DMS 273 treated with DMSO at 0.1 percent for 48 hours (cell line): ENCODE data around the gene IQCE.
"Not testable (repeated sequence)": the region's sequence is repeated elsewhere in the genome, so short reads cannot be mapped to it uniquely, and the experiment has no call there.

Experiments
- DNase-seq: peaks from one replicate; lab custom pipeline; 2025; lab: John Stamatoyannopoulos, UW

IQCE gene

DNA sequence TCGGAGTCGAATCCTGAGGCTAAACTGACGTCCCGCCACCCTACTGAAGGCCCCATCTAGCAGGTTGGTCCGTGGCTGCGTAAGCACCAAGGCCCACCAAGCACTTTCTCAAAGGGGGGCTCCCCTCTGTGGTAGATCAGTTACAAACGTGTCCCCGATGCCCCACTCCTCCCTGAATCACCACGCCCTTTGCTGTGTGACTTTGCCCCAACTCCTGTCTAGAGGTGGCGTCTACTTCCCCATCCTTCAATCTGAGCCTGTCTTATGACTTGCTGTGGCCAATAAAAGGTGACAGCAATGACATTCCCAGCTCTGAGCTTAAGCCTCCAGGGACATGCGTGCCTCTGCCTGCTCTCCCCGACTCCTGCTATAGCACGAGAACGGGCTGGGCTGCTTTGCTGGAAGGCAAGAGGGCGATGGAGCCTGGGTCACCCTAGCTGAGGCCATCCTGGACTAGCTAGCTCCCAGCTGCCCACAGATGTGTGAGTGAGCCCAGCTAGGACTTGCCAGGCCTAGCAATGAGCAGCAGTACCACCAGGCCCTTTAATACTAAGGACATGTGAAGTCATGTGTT is 26.5 kb upstream of the IQCE start:
- DNase-seq: not testable (repeated sequence)

DNA sequence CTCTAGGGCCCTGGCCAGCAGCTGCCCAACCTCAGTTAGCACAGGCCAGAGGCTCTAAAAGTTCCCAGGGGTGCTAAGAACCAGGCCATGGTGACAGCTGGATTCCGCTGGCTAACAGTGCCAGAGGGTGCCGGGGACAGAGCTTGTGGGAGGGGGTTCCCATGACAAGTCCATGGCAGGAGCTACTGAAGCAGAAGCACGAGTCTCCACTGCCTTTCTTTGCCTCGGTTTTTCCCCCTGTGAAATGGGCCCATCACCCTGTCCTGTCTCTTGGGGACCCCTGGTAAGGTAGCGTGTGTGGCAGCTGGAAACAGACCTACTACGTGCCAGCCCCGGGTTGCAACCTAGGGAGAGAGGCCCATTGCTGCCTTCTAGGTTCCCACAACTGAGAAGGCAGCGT is 26.0 kb upstream of the IQCE start:
- DNase-seq: not testable (repeated sequence)

DNA sequence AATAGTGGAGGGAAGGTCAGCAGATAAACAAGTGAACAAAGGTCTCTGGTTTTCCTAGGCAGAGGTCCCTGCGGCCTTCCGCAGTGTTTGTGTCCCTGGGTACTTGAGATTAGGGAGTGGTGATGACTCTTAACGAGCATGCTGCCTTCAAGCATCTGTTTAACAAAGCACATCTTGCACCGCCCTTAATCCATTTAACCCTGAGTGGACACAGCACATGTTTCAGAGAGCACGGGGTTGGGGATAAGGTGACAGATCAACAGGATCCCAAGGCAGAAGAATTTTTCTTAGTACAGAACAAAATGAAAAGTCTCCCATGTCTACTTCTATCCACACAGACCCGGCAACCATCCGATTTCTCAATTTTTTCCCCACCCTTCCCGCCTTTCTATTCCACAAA is 25.2 kb upstream of the IQCE start:
- not testable (repeated sequence) for DNase-seq

DNA sequence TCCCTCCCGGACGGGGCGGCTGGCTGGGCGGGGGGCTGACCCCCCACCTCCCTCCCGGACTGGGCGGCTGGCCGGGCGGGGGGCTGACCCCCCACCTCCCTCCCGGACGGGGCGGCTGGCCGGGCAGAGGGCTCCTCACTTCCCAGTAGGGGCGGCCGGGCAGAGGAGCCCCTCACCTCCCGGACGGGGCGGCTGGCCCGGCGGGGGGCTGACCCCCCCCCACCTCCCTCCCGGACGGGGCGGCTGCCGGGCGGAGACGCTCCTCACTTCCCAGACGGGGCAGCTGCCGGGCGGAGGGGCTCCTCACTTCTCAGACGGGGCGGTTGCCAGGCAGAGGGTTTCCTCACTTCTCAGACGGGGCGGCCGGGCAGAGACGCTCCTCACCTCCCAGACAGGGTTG is 24.6 kb upstream of the IQCE start:
- DNase-seq: not testable (repeated sequence)

DNA sequence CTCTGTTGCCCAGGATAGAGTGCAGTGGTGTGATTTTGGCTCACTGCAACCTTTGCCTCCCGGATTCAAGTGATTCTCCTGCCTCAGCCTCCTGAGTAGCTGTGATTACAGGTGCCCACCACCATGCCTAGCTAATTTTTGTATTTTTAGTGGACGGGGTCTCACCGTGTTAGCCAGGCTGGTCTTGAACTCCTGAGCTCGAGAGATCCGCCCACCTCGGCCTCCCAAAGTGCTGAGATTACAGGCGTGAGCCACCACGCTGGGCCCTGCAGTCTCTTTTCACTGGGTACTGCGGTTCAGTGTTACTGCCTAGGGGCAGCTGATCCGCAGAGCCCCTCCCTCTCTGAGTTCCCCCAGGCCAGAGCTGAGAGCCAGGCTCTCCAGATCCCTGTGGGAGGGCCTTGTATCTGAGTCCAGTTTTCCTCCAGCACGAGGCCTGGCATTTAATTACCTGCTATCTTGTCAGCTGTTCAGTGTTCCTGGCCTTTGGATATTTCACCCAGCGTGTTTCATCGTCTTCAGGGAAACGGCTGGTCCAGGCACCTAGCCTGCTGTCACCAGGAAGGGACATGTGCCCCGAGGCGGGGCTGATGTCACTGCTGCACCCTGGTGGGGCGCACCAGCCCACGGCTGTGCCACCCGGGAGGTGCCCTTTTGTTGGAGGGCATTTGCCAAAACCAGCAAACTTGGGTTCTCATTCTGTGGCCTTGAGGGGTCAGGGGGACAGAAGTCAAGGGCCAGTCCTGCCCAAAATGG is 22.7 kb upstream of the IQCE start:
- DNase-seq: not testable (repeated sequence)

DNA sequence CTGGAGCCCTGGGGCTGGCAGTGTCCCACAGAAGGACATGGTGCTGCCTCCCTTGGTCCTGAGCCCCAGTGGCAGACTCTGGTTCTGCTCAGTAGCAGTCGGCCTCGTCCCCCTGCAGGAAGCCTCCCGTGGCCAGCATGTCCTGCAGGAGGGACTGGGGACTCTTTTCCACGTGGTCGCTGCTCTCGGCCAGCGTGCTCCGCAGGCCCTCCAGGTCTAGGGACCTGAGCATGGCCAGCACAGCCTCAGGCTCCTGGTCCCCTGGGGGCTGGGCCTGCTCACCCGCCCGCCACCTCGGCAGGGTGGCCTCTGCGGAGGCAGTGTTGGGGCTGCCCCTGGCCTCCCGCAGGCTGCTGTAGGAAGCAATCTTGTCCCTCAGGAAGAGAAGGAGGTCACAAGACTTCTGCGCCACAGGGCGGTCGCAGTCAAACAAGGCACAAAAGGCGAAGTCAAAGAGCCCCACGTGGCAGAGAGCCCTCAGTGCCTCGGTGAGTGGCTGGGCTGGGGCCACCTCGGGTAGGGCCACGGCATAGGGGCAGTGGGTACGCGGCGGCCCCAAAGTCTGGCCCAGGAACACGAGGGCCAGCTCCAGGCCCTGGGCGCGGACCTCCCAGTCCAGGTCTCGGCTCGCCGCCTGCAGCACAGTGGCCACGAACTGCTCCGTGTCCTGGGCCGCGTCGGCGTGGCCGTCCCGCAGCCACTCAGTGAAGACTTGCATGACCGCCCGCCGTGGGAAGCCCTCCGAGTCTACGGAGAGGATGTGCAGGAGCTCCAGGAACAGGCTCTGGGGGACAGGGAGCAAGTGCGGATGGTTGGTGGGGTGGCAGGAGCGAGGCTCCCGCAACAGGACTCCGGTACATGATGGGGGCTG is 20.6 kb upstream of the IQCE start:
- no peak for DNase-seq

DNA sequence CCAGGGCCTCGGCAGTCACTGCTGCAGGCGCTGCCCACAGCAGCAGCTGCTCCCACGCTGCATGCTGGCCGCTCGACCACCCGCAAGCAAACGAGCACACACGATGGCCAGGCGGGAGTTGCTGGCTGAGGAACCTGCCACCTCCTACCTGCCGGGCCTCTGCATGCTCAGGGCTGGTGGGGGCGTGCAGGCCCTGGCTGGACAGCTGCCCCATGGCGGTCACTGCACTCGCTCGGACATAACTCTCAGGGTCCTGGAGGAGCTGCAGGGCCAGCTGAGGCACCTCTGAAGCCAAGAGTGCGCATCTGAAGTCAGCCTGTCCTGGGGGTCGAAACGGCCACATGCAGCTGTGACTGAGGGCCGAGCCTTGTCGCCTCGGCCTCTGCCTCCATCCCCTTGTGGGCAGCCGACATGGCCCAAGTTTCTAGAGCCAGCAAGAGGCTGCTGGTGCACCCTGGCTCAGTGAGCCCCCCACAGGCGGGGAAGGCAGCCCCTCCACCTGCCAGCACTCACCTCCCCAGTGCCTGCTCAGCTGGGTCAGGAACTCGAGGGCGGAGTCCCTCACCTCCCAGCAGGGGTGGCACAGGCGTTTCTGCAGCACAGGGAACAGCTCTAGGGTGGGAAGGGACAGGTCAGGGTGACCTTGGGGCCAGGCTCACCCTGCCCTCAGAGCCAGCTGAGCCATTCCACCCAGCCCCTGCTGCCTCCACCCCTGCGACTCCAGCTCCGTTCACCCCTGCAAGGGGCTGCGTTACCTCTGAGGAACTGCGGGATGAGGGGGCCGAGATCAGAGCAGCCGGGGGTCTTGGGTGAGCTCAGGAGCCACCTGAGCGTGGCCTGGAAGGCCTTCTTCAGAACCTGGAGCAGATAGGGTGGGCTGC is 19.5 kb upstream of the IQCE start:
- DNase-seq: no peak

DNA sequence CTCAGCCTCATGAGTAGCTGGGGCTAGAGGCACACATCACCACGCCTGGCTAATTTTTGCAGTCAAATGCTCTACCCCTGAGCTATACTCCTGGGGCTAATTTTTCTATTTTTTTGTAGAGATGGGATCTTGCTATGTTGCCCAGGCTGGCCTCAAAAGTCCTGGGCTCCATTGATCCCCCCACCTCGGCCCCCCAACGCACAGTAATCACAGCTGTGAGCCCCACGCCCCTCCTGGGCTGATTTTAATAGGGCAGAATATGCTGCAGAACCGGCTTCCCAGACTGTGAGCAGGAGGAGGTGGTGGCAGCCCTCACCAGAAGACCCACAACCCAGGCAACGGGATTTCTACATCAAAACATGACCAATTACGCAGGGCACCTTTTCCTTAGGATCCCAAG is 18.6 kb upstream of the IQCE start:
- no peak for DNase-seq

DNA sequence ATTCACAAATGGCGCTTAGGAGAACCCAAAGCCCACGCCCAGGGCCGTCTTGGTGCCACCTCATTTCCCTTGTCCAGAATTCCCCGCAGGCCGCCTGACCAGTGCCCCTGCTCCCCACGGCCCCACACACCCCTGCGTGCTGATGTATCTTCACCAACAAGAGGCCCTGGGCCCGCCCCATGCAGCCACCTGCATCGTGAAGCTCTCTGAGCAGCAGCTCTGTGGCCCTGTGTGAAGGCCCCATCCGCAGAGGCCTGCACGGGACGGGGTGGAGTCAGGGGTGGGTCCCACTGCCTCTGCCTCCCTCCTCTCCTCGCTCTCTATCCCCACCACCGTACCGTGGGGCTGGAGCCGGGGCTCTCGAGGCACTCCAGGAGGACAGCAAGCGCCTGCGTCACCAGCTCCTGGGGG is 18.1 kb upstream of the IQCE start:
- DNase-seq: no peak

DNA sequence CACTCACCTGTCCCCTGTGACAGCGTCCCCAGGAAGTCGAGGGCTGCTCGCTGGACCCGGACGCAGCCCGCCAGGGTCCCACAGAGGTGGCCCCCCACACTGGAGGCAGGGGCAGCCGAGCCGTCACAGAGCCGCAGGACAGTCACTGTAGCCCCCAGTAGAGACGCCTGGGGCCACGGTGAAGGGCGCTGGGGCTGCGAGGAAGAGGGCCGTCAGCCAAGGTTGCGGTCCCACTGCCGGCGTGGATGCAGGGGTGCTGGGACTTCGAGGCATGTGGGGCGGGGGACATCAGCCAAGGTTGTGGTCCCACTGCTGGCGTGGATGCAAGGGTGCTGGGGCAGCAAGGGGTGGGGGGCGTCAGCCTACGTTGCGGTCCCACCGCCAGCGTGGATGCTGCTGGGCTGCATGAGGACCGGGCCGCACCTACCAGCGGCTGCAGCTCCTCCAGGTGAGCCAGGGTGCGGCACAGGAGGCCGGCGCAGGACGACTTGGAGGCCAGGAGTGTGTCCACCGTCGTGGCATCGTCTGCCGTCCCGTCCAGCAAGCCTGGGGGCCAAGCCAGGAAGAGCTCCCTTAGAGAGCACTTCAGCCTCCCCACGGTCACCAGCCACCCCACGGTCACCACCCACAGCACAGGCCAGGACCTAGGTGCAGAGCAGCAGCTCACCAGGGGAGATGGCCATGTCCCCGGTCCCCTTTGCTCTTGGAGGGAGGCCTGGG is 17.3 kb upstream of the IQCE start:
- DNase-seq: no peak

DNA sequence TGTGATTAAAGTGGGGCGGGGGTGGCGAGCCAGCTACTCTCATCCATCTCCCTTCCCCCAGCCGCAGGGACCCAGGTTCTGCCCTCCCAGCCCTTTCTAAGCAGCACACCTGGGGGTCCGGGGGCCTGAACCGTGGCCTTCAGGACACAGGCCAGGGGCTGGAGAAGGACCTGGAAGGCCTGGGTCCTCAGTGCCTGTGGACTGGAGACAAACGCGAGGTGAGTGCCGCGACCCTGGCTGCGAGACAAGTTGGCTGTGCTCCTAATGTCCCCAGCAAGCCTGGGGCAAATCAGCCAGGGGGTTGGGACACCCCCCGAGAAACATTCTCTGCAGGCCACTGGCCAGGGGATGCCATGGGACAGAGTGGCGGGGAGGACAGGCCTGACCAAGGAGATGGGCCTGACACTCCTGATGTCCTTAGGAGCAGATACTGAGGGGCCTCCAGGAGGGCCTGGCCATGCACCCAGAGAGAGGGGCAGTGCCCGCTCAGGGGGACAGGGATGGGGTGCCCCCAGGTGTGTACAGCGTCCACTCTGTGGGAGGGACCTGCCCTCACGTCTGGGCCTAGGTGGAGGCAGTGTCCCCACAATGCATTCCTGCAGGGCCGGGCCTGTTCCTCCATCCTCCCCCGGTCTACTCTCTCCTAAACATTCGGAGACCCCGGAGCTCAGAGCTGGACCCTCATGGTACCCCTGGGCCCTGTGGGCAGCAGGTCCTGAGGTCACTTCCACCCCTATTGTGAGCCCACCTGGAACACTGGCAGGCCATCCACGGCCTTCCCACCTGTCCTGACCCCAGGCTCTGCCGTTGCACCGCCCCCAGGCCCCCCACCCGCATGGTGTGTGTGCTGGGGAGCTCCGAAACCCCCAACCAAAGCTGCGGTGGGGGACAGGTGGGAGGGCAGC is 16.5 kb upstream of the IQCE start:
- no peak for DNase-seq

DNA sequence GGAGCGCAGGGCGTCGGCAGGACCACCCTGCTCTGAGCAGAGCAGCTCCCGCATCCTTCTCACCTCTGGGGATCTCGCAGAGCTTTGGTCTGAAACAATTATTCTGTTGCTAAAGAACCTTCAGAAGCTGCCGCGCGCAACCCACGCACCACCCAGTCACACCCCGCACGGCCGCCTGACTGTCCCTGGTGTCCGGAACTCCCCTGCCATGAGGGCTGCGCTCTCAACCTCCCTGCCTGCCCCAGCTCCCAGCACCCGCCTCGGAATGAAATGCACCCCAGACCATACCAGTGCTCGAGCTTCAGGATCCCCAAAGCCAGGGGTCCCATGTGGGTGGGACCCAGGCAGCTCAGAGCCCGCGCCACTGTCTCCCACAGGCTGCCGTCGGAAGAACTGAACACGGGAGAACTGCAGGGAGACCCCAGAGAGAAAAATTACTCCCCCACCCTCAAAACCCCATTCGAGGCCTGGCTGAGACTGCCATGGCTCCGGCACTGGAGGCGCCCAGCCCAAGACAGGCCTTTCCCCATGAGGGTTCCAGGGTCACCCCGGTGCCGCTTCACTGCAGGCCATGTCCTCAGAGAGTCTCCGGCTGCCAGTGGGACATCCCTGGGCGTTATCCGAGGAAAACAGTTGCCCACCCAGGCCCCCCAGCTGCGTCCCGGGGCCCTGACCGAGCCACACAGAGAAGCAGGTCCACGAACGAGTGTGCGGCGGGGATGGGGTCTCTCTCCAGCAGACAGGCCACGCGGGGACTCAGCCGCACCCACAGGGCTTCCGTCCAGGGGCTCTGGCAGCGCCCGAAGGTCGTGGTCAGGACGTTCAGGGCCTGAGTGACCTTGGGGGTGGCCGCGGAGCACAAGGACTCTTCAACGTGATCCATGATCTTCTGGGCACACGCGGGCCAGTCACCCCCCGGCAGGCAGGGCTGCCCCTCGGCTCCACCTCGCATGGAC is 15.6 kb upstream of the IQCE start:
- DNase-seq: no peak

DNA sequence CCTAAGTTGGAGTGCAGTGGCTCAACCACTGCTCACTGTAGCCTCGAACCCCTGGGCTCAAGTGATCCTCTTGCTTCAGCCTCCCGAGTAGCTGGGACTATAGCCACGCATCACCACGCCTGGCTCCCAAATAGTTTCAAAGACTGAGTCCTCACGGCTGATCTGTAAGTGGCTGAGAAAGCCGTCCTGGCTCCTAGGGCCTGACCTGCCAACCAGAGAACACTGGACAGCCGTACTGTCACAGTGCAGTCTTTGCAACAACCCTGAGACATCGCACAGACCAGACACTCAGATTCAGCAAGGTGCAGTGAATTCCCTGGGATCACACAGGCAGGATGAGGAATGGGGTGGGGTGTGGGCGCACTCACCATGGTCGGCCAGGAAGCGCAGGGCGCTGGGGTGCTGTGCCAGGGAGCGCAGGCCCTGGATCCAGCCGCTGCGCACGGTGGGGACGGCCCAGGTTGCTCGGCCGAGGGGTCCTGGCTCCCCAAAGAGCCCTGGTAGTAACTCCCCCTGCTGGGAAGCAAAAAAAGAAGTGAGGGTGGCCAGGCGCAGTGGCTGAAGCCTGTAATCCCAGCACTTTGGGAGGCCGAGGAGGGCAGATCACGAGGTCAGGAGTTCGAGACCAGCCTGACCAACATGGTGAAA is 14.1 kb upstream of the IQCE start:
- no peak for DNase-seq

DNA sequence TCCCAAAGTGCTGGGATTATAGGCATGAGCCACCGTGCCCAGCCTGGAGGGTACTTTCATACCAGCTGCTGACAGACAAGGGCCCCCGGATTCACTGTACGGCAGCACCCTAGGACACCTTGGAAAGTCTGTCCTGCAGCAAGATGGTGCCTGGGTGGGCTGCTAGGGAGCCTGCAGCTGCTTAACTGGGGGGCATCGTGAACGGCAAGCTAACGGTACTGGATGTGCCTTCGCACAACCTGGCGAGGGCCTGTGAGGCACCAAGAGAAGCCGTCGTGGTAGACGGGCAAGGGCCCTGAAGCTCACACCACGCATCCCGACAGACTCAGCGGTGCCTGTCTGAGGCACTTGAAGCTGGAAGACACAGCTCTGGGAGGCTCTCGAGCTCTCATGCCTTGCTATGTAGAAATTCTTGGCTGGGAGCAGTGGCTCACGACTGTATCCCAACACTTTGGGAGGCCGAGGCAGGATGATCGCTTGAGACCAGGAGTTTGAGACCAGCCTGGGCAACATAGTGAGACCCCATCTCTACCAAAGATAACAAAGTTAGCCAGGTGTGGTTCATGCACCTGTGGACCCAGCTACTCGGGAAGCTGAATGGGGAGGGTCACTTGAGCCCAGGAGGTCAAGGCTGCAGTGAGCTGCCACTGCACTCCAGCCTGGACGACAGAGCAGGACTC is 12.9 kb upstream of the IQCE start:
- DNase-seq: no peak

DNA sequence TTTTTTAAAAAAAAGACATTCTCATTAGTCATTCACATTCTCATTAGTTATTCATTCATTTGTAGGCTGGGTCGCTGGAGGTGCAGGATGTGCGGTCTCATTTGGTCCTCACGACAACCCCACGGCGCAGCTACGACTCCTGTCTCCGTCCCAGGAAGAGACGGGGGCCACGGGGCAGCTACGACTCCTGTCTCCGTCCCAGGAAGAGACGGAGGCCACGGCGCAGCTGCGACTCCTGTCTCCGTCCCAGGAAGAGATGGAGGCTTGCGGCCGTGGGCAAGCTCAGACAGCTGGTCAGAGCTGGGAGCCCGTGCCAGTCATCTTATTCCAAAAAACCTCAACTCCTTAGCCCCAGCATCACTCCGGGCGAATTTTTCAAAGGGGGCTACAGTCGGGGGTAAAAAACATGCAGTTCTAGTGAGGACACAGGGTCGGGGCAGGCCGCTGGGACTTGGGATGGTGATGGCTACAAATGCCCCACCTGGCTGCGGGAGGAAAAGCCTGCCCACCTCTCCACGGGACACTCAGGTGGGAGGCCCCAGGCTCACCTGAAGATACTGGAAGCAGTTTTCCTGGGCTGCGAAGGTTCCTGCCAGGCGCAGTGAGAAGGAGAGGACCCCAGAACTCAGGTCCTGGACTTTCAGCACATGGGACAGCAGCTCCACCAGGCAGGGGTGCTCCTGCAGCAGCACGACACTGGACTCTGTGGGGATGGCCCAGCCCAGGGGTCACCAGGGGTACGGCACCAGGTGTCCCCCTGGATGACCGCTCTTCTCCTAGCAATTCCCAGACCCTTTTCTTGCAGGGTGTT is 11.8 kb upstream of the IQCE start:
- no peak for DNase-seq

DNA sequence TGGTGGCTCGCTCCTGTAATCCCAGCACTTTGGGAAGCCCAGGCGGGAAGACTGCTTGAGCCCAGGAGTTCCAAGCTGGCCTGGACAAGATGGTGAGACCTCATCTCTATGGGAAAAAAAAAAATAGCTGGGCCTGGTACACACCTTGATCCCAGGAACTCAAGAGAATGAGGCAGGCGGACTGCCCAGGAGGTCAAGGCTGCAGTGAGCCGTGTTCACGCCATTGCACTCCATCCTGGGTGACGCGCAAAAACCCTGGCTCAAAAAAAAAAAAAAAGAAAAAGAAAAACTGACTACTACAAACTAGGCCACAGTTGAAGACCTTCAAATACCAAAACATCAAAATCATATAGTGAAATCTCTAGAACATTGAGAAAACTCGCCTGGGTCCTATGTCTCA is 7.4 kb upstream of the IQCE start:
- no peak for DNase-seq

DNA sequence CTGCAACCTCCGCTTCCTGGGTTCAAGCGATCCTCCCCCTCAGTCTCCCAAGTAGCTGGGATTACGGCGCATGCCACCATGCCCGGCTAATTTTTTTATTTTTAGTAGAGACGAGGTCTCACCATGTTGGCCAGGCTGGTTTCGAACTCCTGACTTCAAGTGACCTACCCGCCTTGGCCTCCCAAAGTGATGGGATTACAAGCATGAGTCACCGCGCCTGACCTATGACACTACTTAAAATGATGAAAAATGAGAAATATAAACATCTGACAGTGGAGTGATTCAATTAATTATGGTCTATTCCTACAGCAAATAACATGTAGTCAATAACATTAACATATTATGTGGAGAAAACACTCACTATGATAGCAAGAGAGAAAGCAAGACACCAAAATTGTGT is 5.7 kb upstream of the IQCE start:
- DNase-seq: no peak
